A673 (cell line): ENCODE results near the gene KCNIP4. TPM values are rescaled to one million over a fixed set of nuclear protein-coding genes. Genes with fewer than 3 reads are reported as not detected.

Experiments used
- BruUV-seq: library from RNA; stranded (reverse); fragments of 400-500 nt; replicated peaks from 2 replicates; lab custom pipeline; 2021; lab: Mats Ljungman, UMichigan
- CTCF ChIA-PET: fragments of 300-600 bp; sonication (Branson Sonifier 250); formaldehyde crosslinking; loops from one replicate; lab custom pipeline; 2022; ENCODE audit warnings: antibody characterized with exemption; lab: Charles Lee
- POLR2A ChIA-PET: fragments of 300-600 bp; sonication (Branson Sonifier 250); formaldehyde crosslinking; loops from one replicate; lab custom pipeline; 2022; ENCODE audit warnings: antibody characterized with exemption; ENCODE audit not compliant: low non-redundant PET; lab: Charles Lee
- DNase-seq: peaks from one replicate; pipeline ENCODE4 v3.0.0-alpha.2; 2015; ENCODE audit warnings: low spot score
- H3K27ac ChIP-seq: fragments of 200-600 bp; sonication (generic); 2 replicates; pipeline ENCODE4 v1.5.1; 2016; ENCODE audit warnings: mixed run types, low read depth, mild to moderate bottlenecking, mixed read lengths, antibody characterized with exemption, low read length; ENCODE audit not compliant: poor library complexity, severe bottlenecking
- H3K27me3 ChIP-seq: fragments of 200-600 bp; sonication (generic); replicated peaks from 2 replicates; pipeline ENCODE4 v1.6.1; 2017; ENCODE audit warnings: mixed run types, low read depth, mild to moderate bottlenecking, mixed read lengths, antibody characterized with exemption, low read length; ENCODE audit not compliant: insufficient read depth, poor library complexity
- H3K36me3 ChIP-seq: fragments of 200-600 bp; sonication (generic); 2 replicates; pipeline ENCODE4 v1.6.1; 2016; ENCODE audit warnings: mixed run types, mild to moderate bottlenecking, mixed read lengths, antibody characterized with exemption, low read length; ENCODE audit not compliant: insufficient read depth, poor library complexity, severe bottlenecking
- H3K4me1 ChIP-seq: fragments of 200-600 bp; sonication (generic); 2 replicates; pipeline ENCODE4 v1.6.1; 2017; ENCODE audit warnings: mixed run types, mild to moderate bottlenecking, mixed read lengths, antibody characterized with exemption, low read length; ENCODE audit not compliant: insufficient read depth, poor library complexity, severe bottlenecking
- H3K4me3 ChIP-seq: fragments of 200-600 bp; sonication (generic); 2 replicates; pipeline ENCODE4 v1.5.1; 2016; ENCODE audit warnings: low read depth, mixed run types, mild to moderate bottlenecking, mixed read lengths, low read length; ENCODE audit not compliant: poor library complexity, severe bottlenecking
- H3K9me3 ChIP-seq: fragments of 200-600 bp; sonication (generic); 2 replicates; pipeline ENCODE4 v1.6.1; 2016; ENCODE audit warnings: mixed run types, low read depth, mild to moderate bottlenecking, mixed read lengths, antibody characterized with exemption, low read length; ENCODE audit not compliant: poor library complexity, severe bottlenecking
- CTCF ChIP-seq: fragments of 300-800, 200-600 bp; sonication (generic); conservative IDR thresholded peaks from 2 replicates; pipeline ENCODE4 v1.5.1; 2017; ENCODE audit warnings: low read depth, mild to moderate bottlenecking, antibody characterized with exemption, low read length, moderate library complexity, mixed read lengths
- EZH2 ChIP-seq: fragments of 200-600 bp; sonication (generic); IDR thresholded peaks from 2 replicates; pipeline ENCODE4 v1.6.1; 2017; ENCODE audit warnings: borderline replicate concordance, low read depth, mild to moderate bottlenecking, mixed read lengths, antibody characterized with exemption, low read length; ENCODE audit not compliant: poor library complexity, severe bottlenecking
- intact Hi-C: fragments of 100-400 bp; cut with micrococcal nuclease; formaldehyde crosslinking; loops from one replicate; pipeline ENCODE4 v1.10.0; 2022; ENCODE audit not compliant: unreplicated experiment
- total RNA-seq: library from RNA; stranded (reverse); gene quantifications from 2 replicates; pipeline ENCODE4 v1.2.3, GENCODE V29; 2021

Gene KCNIP4
- total RNA-seq, 1 experiment from 2014 or later = not detected

- POLR2A ChIA-PET = interaction anchor here (0.5 kb wide), 1 partner anchor 377 kb away, joined by 9 read pairs; no protein-coding TSS in a partner anchor
- peak; percentile 87 for DNase-seq
- no peak overlapping the region for H3K4me3 ChIP-seq
- no peaks in the 10 kb centered on the region for H3K9me3 ChIP-seq
- no TSS peak for BruUV-seq
- CTCF ChIA-PET = interaction anchor here (0.6 kb wide), 1 partner anchor 1260 kb away, joined by 3 read pairs; no protein-coding TSS in a partner anchor
- intact Hi-C loops = no loop called here
- no peak for TF ChIP-seq CTCF
- TF ChIP-seq EZH2 = no peak
- H3K27ac ChIP-seq = no peak overlapping the region
- H3K36me3 ChIP-seq = no peaks in the 10 kb centered on the region
- no peaks in the 10 kb centered on the region for H3K27me3 ChIP-seq
- peaks cover 8% of the 10 kb centered on the region for H3K4me1 ChIP-seq
These were observed 1108.6 kb downstream of the KCNIP4 start for GRCh38 chr4:20839957-20840356.

- DNase-seq = no peak
- Histone ChIP-seq H3K4me1 (peaks cover 5% of the 10 kb centered on the region), H3K4me3 (no peak overlapping the region), H3K36me3 (no peaks in the 10 kb centered on the region), H3K27ac (no peak overlapping the region), H3K9me3 (no peaks in the 10 kb centered on the region), H3K27me3 (no peaks in the 10 kb centered on the region)
- CTCF ChIA-PET = no interaction called here
- POLR2A ChIA-PET = no interaction called here
- BruUV-seq = no TSS peak
- TF ChIP-seq CTCF (no peak), EZH2 (no peak)
- intact Hi-C loops = no loop called here
These were observed 1110.1 kb downstream of the KCNIP4 start for GRCh38 chr4:20838476-20838875.

GRCh38 chr4:20832826-20833225 is 1115.7 kb downstream of the KCNIP4 start:
- H3K27ac ChIP-seq = no peak overlapping the region
- H3K27me3 ChIP-seq = no peaks in the 10 kb centered on the region
- TF ChIP-seq EZH2 (no peak), CTCF (no peak)
- H3K4me1 ChIP-seq = no peaks in the 10 kb centered on the region
- no peaks in the 10 kb centered on the region for H3K9me3 ChIP-seq
- CTCF ChIA-PET = no interaction called here
- BruUV-seq = no TSS peak
- no peak for DNase-seq
- no peak overlapping the region for H3K4me3 ChIP-seq
- intact Hi-C loops = no loop called here
- no peaks in the 10 kb centered on the region for H3K36me3 ChIP-seq
- POLR2A ChIA-PET = no interaction called here
